ENCODE measurements around the gene OR10H1.
"Not testable (repeated sequence)": the region's sequence is repeated elsewhere in the genome, so short reads cannot be mapped to it uniquely, and the experiment has no call there.

The OR10H1 gene

GRCh38 chr19:15828611-15829305 is 13.3 kb upstream of the OR10H1 start:
- DNase-seq, result not testable (repeated sequence)

DNA sequence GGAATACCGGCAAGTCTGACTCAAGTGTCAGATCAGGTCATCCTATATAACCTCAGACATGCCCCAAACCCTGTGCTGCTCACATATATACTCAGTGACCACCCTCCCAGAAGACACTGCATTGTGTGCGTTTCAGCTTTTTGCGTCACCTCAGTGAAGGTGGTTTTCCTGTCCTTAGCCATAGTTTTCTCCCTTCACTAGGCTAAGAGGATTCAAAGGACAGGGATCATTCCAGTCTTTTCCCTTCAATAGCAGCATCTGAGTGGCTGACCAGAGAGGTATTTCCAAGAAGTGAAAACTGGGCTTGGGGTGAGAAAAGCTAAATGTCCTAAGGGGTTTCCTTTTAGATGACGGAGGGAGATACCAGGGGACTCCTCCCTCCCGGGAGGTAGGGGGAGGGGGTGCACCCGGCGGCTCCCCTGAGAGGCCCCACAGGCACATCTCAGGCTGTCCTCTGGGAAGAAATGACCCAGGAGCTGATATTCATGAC is 12.7 kb upstream of the OR10H1 start:
- no peak for DNase-seq

DNA sequence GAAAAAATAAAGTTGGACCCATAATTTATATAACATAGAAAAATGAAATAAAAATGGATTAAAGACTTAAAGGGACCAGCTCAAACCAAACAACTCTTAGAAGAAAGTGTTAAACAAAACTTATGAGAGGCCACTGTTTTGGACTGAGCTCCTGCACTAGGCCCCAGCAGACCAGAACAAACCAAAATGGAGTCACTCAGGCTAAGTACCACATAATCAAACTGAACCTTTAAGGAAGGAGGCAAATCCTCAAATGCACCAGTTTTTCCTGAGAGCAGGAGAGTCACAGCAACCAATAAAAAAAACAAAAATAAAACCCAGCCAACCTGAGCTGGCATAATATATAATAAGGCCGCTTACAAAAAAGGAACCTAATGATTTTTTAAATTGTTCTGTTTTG is 10.3 kb upstream of the OR10H1 start:
- no peak for DNase-seq

DNA sequence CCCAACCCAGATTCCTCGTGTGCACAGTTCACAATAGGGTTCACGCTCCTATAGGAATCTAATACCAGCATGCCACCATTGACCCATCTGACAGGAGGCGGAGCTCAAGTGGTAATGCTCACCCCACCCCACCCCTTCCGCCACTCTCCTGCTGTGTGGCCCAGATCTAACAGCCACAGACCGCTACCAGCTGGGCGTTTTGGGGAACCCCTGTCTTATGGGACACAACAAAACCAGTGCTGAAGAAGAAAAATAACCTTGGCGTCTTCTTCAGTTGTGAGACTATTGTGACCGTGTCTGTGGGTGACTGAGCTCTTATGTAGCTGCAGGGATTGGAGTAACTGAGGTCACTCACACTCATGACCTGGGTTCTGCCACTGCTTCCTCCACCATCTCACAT is 5.2 kb upstream of the OR10H1 start:
- DNase-seq, result peak in 1 of 2 donors; percentile 28

GRCh38 chr19:15813916-15814315 is 1.5 kb downstream of the OR10H1 start:
- no peak for DNase-seq

DNA sequence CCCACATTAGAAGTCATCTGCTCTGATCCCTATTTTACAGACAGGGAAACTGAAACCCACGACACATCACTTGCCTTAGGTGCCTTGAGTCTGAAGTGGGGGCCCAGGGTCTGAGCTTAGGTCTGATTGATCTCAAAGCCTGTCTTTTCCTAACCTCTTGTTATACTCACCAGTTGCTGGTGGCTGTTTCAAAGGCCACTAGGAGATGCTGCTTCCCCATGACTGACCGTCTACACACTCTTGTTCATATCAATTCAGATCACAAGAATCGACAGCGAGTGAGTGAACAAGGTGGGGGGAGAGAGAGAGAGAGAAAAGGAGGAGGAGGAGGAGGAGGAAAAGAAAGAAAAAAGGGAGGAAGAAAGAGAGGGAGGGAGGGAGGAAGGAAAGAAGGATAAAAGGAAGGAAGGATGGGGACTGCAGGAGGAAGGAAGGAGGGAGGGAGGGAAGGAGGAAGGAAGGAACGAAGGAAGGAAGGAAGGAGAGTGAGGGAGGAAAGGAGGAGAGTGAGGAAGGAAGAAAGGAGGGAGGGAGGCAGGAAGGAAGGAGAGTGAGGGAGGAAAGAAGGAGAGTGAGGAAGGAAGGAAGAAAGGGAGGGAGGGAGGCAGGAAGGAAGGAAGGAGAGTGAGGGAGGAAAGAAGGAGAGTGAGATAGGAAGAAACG is 3.3 kb downstream of the OR10H1 start:
- DNase-seq, result peak; percentile 32 to 52

- no peak for DNase-seq
Observed at GRCh38 chr19:15811476-15811875, 4.0 kb downstream of the OR10H1 start.

- no peak for DNase-seq
Observed at GRCh38 chr19:15810335-15810734, 5.1 kb downstream of the OR10H1 start.

DNA sequence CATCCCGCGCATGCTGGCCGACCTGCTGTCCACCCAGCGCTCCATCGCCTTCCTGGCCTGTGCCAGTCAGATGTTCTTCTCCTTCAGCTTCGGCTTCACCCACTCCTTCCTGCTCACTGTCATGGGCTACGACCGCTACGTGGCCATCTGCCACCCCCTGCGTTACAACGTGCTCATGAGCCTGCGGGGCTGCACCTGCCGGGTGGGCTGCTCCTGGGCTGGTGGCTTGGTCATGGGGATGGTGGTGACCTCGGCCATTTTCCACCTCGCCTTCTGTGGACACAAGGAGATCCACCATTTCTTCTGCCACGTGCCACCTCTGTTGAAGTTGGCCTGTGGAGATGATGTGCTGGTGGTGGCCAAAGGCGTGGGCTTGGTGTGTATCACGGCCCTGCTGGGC is 21.2 kb downstream of the OR10H1 start:
- not testable (repeated sequence) for DNase-seq

- DNase-seq, result no peak
Observed at GRCh38 chr19:15790096-15790495, 25.4 kb downstream of the OR10H1 start.

GRCh38 chr19:15788594-15789270 is 26.7 kb downstream of the OR10H1 start:
- DNase-seq, result no peak

- no peak for DNase-seq
Observed at GRCh38 chr19:15787611-15788155, 27.8 kb downstream of the OR10H1 start, which contains the start of gene OR10H5. OR10H5 (plus strand) TSS chr19:15787661; CDS start chr19:15794049, 6,388 bp downstream.

- DNase-seq, result not testable (repeated sequence)
Observed at GRCh38 chr19:15782896-15783295, 32.6 kb downstream of the OR10H1 start.

GRCh38 chr19:15782211-15782610 is 33.3 kb downstream of the OR10H1 start:
- no peak for DNase-seq

- DNase-seq, result no peak
Observed at GRCh38 chr19:15781661-15782060, 33.8 kb downstream of the OR10H1 start.

GRCh38 chr19:15780610-15781418 is 34.6 kb downstream of the OR10H1 start:
- DNase-seq, result no peak

DNA sequence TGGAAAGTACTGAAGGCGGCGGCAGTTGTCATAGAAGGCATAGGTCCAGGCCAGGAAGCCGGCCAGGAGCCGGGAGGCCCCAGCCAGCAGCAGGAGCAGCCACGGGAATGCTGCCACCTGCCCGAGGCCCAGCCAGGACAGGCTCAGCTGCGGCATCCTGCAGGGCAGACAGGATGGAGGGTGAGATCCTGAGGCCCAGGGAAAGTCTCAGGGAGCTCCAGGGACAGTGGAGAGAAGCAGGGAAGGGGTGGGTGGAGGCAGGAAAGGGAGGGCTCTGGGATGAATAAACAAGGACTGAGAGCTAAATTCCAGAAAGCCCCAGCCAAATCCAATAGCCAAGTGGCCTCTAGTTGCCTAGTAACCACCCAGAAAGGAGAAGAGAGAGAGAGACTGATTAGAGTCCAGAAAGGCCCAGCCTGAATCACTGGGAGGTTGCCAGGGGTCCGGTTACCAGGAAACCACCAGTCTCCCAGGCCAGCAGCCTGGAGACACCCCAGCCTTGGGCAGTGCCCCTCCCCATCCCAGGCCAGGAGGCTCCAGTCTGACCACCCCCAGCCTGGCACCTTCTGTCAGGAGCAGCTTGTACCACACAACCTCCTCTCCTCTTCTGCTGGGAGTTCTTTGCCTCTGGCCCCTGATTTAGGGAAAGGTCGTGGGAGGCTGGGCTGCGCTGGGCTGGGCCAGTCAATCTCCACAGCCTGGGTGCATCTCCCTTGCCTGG is 35.5 kb downstream of the OR10H1 start:
- no peak for DNase-seq

DNA sequence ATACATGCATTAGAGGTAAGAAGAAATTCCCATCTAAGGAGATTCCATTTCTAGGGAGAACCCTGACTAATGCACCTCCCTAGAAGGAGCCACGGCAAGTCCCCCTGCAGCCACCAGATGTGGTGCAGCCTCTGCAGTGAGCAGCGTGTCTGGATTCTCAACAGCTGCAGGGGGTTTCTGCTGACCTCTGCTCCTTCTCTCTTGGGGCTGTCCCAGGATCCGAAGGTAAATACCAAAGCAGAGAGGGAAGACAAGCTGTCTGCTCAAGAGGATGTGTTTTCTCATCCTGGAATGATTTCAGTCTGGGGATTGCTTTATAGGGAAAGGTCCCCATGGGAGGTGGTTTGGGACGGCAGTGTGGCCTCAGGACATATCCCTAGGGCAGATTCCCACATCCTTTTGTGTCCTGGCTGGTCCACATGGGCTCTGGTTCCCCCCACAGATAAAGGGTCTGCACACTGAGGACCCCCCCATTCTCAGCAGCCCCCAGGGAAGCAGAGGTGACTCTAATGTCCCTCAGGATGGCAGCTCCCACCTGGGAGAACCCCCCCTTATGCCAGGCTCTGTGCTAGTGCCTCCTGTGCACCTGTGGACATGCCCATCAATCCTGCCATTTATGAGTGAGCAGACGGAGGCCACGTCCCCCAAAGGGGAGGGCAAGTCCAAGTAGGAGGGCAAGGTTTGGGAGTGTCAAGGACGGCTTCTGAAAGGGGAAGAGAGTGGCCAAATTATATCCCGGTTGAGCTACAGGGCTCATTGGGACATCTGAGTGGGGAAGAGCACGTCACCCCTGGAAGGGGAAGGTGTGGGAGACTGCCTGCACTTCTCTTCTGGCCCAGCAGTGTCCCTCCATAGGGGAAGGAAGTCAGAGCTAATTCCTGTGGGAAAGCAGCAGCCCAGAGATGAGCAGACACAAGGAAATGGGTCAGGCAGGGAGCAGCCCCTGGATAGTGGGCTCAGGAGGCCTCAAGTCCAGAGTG is 38.2 kb downstream of the OR10H1 start:
- DNase-seq, result no peak

GRCh38 chr19:15776264-15776663 is 39.2 kb downstream of the OR10H1 start:
- DNase-seq, result no peak

DNA sequence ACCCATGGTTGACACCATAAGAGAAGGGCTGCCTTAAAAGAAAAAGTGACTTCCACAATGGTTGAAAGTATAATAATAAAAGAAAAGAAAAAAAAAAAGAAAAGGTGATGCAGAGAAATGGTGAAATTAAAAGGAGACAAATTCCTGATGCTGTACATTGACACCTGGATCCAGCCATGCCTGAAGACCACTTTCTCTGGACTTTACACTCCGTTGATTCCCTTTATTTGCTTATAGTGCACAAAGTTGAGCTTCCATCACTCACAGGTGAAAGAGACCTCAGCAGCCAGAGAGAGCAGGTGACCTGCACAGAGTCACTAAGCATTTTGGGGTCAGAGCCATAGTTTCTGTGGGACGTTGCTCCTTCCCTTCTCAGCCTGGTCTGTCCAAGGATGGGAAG is 40.2 kb downstream of the OR10H1 start:
- DNase-seq, result no peak

- not testable (repeated sequence) for DNase-seq
Observed at GRCh38 chr19:15774159-15774558, 41.3 kb downstream of the OR10H1 start.

Data from CD4-positive, alpha-beta T cell treated with Interleukin-1 beta for 1 hour (primary cell).